Retinal pigment epithelial cell (primary cell): ENCODE results near the gene FIG4.

Experiments used
- DNase-seq: peaks from one replicate; pipeline ENCODE4 v3.0.0-alpha.2; 2010; ENCODE audit warnings: low read depth
- H3K4me3 ChIP-seq: 2 replicates; pipeline ENCODE4 v1.5.1; 2011; ENCODE audit warnings: mild to moderate bottlenecking, low read length, control low read depth, moderate library complexity
- CTCF ChIP-seq: conservative IDR thresholded peaks from 2 replicates; pipeline ENCODE4 v1.5.1; 2011; ENCODE audit warnings: low read depth, low read length, control low read depth, inconsistent platforms

Gene FIG4

DNA sequence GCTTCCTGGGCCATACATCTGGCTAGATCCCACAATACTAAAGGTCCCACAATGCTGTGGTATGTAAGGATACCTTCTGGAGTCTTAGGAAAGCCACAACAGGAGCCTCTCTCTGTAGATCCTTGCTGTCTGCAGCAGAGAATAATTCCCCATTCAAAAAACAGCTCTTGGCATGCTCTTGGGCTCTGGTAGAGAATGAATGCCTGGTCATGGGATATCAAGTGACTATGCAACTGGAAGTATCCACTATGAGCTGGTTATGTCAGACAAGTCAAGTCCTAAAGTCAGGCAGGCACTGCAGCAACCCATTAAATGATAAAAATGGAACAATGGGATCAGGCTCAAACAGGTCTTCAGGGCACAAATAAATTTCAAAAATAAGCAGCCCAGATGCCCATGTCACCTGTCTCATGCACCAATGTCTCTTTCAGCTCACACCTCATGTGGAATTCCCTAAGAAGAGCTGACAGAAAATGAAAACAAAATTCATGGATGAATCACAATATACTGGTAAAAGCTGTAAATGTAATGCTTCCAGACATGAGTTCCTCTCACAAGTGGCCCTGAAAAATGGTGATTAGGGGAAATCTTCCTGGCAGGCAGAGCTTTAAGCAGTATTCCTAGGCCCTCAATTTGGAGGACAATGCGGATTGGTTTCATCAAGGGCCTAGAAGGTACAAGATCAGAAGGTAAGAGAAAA lies 4.4 kb upstream of the FIG4 start:
- TF ChIP-seq CTCF, result no peak
- no peak for DNase-seq
- no peak overlapping the region for H3K4me3 ChIP-seq

DNA sequence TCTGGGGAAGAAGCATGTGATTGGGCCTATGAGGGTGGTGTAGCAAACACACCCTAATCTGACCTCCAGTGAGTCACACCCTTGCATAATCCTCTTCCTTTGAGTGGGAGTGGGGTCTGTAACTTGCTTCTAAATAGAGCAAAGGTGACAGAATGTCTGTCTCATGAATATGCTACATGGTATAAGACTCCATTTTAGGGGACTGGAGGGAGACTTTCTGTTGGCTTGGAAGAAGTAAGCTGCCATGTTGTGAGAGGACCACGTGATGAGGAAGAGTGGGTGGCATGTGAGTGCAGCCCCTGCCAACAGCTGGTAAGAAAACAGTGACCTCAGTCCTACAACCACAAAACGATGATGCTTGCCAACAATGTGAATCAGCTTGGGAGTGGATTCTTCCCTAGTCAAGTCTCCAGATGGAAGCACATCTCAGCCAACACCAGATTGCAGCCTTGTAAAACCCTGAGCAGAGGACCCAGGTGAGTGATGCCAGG lies 3.8 kb upstream of the FIG4 start:
- H3K4me3 ChIP-seq, result no peak overlapping the region
- no peak for TF ChIP-seq CTCF
- peak; percentile 44 for DNase-seq

GRCh38 chr6:109690373-109690736 lies 741 bp upstream of the FIG4 start:
- no peak for DNase-seq
- no peak for TF ChIP-seq CTCF
- H3K4me3 ChIP-seq, result peak overlapping the region; percentile 92

- H3K4me3 ChIP-seq, result no peak overlapping the region
- no peak for DNase-seq
- TF ChIP-seq CTCF, result no peak
These were observed 2.0 kb downstream of the FIG4 start for GRCh38 chr6:109693111-109693510.

DNA sequence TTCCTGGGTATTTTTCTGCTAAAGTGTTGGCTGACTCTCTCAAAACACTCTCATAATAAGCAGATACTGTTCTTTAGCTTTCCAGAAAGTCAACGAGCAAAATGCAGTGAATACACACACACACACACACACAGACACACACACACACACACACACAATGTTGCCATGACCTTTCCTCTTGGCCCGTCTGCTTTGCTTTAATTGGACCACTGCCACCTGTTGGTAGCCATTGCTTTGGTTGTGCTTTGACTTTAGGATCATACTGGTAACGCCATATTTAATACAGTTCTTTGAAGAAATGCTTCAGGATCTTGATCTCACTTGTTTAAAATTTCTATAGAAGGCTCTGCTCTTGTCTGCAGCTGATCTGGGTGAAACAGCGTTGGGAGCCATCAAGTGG lies 4.4 kb downstream of the FIG4 start:
- no peak for DNase-seq
- no peak for TF ChIP-seq CTCF
- no peak overlapping the region for H3K4me3 ChIP-seq

- DNase-seq, result no peak
- TF ChIP-seq CTCF, result no peak
- H3K4me3 ChIP-seq, result no peak overlapping the region
These were observed 5.3 kb downstream of the FIG4 start for GRCh38 chr6:109696355-109696754.

GRCh38 chr6:109701221-109701620 lies 10.1 kb downstream of the FIG4 start:
- no peak for DNase-seq
- TF ChIP-seq CTCF, result no peak
- H3K4me3 ChIP-seq, result no peak overlapping the region
